GM12891 (cell line): ENCODE data around the gene SPTBN1.

Experiments
- POLR2A ChIP-seq: IDR thresholded peaks from 2 replicates; pipeline ENCODE4 v1.6.1; 2011; ENCODE audit warnings: low read depth, low read length, control low read depth
- POLR2AphosphoS5 ChIP-seq: IDR thresholded peaks from 2 replicates; pipeline ENCODE4 v1.6.1; 2011; ENCODE audit warnings: low read depth, low read length, control low read depth
- TAF1 ChIP-seq: IDR thresholded peaks from 2 replicates; pipeline ENCODE4 v1.6.1; 2011; ENCODE audit warnings: low read depth, low read length, control low read depth

DNA sequence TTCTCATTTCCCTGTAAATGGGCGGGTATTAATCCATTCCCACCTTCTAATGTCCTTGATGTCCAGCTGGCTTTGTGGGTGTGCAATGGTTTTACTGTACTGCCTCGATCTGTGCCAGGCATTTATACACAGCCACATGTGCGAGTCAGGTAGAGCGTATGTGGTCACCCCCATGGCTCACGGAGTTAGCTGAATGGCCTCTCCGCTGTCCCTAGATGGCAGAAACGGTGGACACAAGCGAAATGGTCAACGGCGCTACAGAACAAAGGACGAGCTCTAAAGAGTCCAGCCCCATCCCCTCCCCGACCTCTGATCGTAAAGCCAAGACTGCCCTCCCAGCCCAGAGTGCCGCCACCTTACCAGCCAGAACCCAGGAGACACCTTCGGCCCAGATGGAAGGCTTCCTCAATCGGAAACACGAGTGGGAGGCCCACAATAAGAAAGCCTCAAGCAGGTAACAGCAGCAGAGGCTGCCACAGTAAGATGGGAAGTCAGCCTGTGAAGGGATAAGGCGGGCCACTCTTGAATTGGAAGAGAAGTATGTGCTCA, 208.2 kb downstream of the SPTBN1 start:
- TF ChIP-seq POLR2A = no peak
- TF ChIP-seq POLR2AphosphoS5 = no peak
- no peak for TF ChIP-seq TAF1
